GM13976 (cell line): ENCODE results near the gene RARRES2.
A peak's percentile ranks its signal among the peaks of the same experiment; 100 is the strongest.

ENCODE experiments used
- DNase-seq: peaks from one replicate; pipeline ENCODE4 v3.0.0; 2012; ENCODE audit warnings: low spot score
- in situ Hi-C: fragments of 300-500 bp; cut with MboI; formaldehyde crosslinking; loops from one replicate; pipeline ENCODE4 v1.12.0; 2022; ENCODE audit warnings: low sequenced_read_pairs, mixed read lengths, inconsistent platforms; ENCODE audit not compliant: unreplicated experiment
- TF ChIP-seq, protein P1 (sequence below): IDR thresholded peaks from 2 replicates; pipeline ENCODE4 v1.5.1; 2012; ENCODE audit warnings: borderline replicate concordance, mild to moderate bottlenecking; ENCODE audit not compliant: insufficient read depth; ENCODE audit errors: extremely low read depth, missing control alignments, control extremely low read depth

RARRES2 gene

DNA sequence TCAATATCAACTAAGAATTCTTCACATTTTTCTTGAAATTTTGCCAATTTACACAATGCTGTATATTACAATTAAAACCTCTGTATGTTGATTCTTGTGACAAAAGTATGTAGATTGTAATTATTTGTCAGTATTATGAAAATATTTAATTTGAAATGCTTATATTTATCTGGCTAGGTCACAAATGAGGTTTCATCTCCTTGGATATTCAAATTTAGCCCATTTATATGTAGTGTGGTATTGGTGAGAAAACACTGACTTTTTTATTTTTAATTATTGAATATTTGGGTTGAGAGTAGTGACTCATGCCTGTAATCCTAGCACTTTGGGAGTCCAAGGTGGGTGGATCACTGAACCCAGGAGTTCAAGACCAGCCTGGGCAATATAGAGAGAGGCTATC, 2.9 kb upstream of the RARRES2 start:
- in situ Hi-C loops, result no loop called here
- TF ChIP-seq, protein P1, sequence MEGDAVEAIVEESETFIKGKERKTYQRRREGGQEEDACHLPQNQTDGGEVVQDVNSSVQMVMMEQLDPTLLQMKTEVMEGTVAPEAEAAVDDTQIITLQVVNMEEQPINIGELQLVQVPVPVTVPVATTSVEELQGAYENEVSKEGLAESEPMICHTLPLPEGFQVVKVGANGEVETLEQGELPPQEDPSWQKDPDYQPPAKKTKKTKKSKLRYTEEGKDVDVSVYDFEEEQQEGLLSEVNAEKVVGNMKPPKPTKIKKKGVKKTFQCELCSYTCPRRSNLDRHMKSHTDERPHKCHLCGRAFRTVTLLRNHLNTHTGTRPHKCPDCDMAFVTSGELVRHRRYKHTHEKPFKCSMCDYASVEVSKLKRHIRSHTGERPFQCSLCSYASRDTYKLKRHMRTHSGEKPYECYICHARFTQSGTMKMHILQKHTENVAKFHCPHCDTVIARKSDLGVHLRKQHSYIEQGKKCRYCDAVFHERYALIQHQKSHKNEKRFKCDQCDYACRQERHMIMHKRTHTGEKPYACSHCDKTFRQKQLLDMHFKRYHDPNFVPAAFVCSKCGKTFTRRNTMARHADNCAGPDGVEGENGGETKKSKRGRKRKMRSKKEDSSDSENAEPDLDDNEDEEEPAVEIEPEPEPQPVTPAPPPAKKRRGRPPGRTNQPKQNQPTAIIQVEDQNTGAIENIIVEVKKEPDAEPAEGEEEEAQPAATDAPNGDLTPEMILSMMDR, result no peak

DNA sequence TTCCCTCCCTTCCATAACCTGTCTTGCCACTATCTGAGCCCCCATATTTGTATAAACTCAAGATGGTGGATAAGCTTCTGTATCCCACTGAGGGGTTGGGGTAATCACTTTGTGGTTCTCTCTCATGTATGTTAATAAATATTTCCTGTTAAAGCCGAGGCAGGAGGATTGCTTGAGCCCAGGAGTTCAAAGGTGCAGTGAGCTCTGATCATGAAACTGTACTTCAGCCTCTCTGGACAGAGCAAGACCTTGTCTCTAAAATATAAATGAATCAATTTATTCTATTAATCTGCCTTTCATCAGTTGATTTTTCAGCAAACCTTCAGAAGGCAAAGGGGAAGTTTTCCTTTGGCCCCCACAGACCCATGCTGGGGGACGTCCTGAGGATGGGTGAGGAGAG, 1.8 kb upstream of the RARRES2 start:
- TF ChIP-seq, protein P1, result no peak
- DNase-seq, result no peak
- in situ Hi-C loops, result no loop called here

More for the DNA sequence above, 2.9 kb upstream of the RARRES2 start:
- DNase-seq, result no peak

DNA sequence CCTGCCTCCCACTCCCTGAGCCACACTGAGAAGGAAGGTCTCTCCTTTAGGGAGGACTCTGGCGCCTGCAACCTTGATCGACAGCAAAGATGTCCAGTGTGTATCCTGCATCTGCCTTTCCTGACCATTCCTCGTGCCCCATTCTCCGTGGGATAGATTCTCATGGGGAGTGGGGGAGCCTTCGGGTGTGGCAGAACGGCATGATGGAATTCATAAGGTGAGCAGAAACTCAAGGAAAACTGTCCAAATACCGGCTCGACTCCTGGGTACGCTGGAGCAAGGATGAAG, 636 bp upstream of the RARRES2 start:
- in situ Hi-C loops, result no loop called here
- no peak for DNase-seq
- TF ChIP-seq, protein P1, result no peak

GRCh38 chr7:150340875-150341262, 560 bp downstream of the RARRES2 start:
- in situ Hi-C loops, result no loop called here
- TF ChIP-seq, protein P1, result no peak

GRCh38 chr7:150340024-150340749, 1.2 kb downstream of the RARRES2 start:
- TF ChIP-seq, protein P1, result no peak
- DNase-seq, result peak; percentile 68
- in situ Hi-C loops, result no loop called here

More at GRCh38 chr7:150340875-150341262, 560 bp downstream of the RARRES2 start:
- DNase-seq, result no peak

- TF ChIP-seq, protein P1, result no peak
- no peak for DNase-seq
- in situ Hi-C loops, result no loop called here
Observed at GRCh38 chr7:150339409-150339809, 2.0 kb downstream of the RARRES2 start.

DNA sequence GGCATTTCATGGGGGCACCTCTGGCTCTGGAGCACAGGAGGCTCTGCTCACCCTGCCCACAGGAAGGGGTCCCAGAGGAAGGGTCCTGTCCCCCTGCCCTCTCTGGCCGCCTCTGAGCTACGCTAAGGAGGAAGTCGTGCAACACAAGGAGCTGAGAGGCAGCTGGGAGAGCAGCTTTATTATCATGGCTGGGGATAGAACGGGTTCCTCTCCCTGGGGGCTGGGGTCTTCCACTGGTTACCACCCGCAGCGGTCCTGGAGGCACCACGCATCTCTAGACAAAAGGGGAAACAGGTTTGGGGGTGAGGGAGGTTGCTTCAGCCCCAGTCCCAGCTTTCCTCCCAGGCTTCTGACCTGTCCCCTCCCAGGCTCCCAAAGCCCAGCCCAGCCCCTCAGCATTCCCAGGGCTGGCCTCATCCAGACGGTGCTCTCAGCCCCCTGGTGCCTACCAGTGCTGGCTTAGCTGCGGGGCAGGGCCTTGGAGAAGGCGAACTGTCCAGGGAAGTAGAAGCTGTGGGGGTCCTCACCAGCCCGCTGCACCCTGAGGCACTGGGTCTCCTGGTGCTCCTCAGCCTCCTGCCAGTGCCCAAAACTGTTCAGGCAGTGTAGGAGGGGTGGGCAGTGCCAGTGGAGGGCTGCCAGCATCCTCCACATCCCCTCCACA, 3.1 kb downstream of the RARRES2 start:
- TF ChIP-seq, protein P1, result no peak
- in situ Hi-C loops, result no loop called here

More for the DNA sequence above, 3.1 kb downstream of the RARRES2 start:
- DNase-seq, result no peak
